A673 (cell line): Measurements from ENCODE around the gene HECW1. TPM values are rescaled to one million over a fixed set of nuclear protein-coding genes. Genes with fewer than 3 reads are reported as not detected.

Source experiments
- BruUV-seq: library from RNA; stranded (reverse); fragments of 400-500 nt; replicated peaks from 2 replicates; lab custom pipeline; 2021; lab: Mats Ljungman, UMichigan
- CTCF ChIA-PET: fragments of 300-600 bp; sonication (Branson Sonifier 250); formaldehyde crosslinking; loops from one replicate; lab custom pipeline; 2022; ENCODE audit warnings: antibody characterized with exemption; lab: Charles Lee
- POLR2A ChIA-PET: fragments of 300-600 bp; sonication (Branson Sonifier 250); formaldehyde crosslinking; loops from one replicate; lab custom pipeline; 2022; ENCODE audit warnings: antibody characterized with exemption; ENCODE audit not compliant: low non-redundant PET; lab: Charles Lee
- DNase-seq: peaks from one replicate; pipeline ENCODE4 v3.0.0-alpha.2; 2015; ENCODE audit warnings: low spot score
- H3K27ac ChIP-seq: fragments of 200-600 bp; sonication (generic); 2 replicates; pipeline ENCODE4 v1.5.1; 2016; ENCODE audit warnings: mixed run types, low read depth, mild to moderate bottlenecking, mixed read lengths, antibody characterized with exemption, low read length; ENCODE audit not compliant: poor library complexity, severe bottlenecking
- H3K27me3 ChIP-seq: fragments of 200-600 bp; sonication (generic); replicated peaks from 2 replicates; pipeline ENCODE4 v1.6.1; 2017; ENCODE audit warnings: mixed run types, low read depth, mild to moderate bottlenecking, mixed read lengths, antibody characterized with exemption, low read length; ENCODE audit not compliant: insufficient read depth, poor library complexity
- H3K36me3 ChIP-seq: fragments of 200-600 bp; sonication (generic); 2 replicates; pipeline ENCODE4 v1.6.1; 2016; ENCODE audit warnings: mixed run types, mild to moderate bottlenecking, mixed read lengths, antibody characterized with exemption, low read length; ENCODE audit not compliant: insufficient read depth, poor library complexity, severe bottlenecking
- H3K4me1 ChIP-seq: fragments of 200-600 bp; sonication (generic); 2 replicates; pipeline ENCODE4 v1.6.1; 2017; ENCODE audit warnings: mixed run types, mild to moderate bottlenecking, mixed read lengths, antibody characterized with exemption, low read length; ENCODE audit not compliant: insufficient read depth, poor library complexity, severe bottlenecking
- H3K4me3 ChIP-seq: fragments of 200-600 bp; sonication (generic); 2 replicates; pipeline ENCODE4 v1.5.1; 2016; ENCODE audit warnings: low read depth, mixed run types, mild to moderate bottlenecking, mixed read lengths, low read length; ENCODE audit not compliant: poor library complexity, severe bottlenecking
- H3K9me3 ChIP-seq: fragments of 200-600 bp; sonication (generic); 2 replicates; pipeline ENCODE4 v1.6.1; 2016; ENCODE audit warnings: mixed run types, low read depth, mild to moderate bottlenecking, mixed read lengths, antibody characterized with exemption, low read length; ENCODE audit not compliant: poor library complexity, severe bottlenecking
- CTCF ChIP-seq: fragments of 300-800, 200-600 bp; sonication (generic); conservative IDR thresholded peaks from 2 replicates; pipeline ENCODE4 v1.5.1; 2017; ENCODE audit warnings: low read depth, mild to moderate bottlenecking, antibody characterized with exemption, low read length, moderate library complexity, mixed read lengths
- EZH2 ChIP-seq: fragments of 200-600 bp; sonication (generic); IDR thresholded peaks from 2 replicates; pipeline ENCODE4 v1.6.1; 2017; ENCODE audit warnings: borderline replicate concordance, low read depth, mild to moderate bottlenecking, mixed read lengths, antibody characterized with exemption, low read length; ENCODE audit not compliant: poor library complexity, severe bottlenecking
- intact Hi-C: fragments of 100-400 bp; cut with micrococcal nuclease; formaldehyde crosslinking; loops from one replicate; pipeline ENCODE4 v1.10.0; 2022; ENCODE audit not compliant: unreplicated experiment
- total RNA-seq: library from RNA; stranded (reverse); gene quantifications from 2 replicates; pipeline ENCODE4 v1.2.3, GENCODE V29; 2021

Gene HECW1
- total RNA-seq, 1 experiment from 2014 or later, result 0.39 TPM

- Histone ChIP-seq H3K27ac (no peak overlapping the region), H3K9me3 (no peaks in the 10 kb centered on the region), H3K36me3 (no peaks in the 10 kb centered on the region), H3K27me3 (no peaks in the 10 kb centered on the region), H3K4me1 (peaks cover 9% of the 10 kb centered on the region), H3K4me3 (no peak overlapping the region)
- ChIA-PET POLR2A (no interaction called here), CTCF (no interaction called here)
- intact Hi-C loops, result no loop called here
- BruUV-seq, result no TSS peak
- TF ChIP-seq EZH2 (no peak), CTCF (no peak)
- no peak for DNase-seq
Observed at GRCh38 chr7:43516581-43517342, 404.3 kb downstream of the HECW1 start.

DNA sequence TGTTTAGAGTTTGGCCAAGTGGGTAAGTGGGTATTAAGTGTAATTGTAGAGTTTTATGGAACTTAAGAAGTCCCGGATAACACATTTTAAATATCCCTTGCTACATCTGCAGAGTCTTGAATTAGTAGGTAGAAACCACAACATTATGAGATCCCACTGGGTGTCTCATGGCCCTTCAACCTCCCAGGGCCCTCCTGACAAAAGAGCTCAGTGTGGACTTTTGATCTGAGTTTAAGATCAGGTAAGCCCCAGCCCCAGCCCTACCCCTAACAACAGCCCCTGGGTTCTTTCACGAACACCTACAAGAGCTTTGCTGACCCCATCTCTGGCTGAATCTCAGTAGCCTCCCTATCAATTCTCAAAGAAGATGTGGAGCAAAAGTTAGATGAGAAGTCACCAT is 405.0 kb downstream of the HECW1 start:
- intact Hi-C loops, result no loop called here
- Histone ChIP-seq H3K36me3 (no peaks in the 10 kb centered on the region), H3K4me1 (peaks cover 9% of the 10 kb centered on the region), H3K27ac (no peak overlapping the region), H3K4me3 (no peak overlapping the region), H3K9me3 (no peaks in the 10 kb centered on the region), H3K27me3 (no peaks in the 10 kb centered on the region)
- CTCF ChIA-PET, result no interaction called here
- BruUV-seq, result no TSS peak
- POLR2A ChIA-PET, result no interaction called here
- TF ChIP-seq EZH2 (no peak), CTCF (no peak)
- no peak for DNase-seq

- ChIA-PET POLR2A (no interaction called here), CTCF (no interaction called here)
- no peak overlapping the region for H3K27ac ChIP-seq
- H3K27me3 ChIP-seq, result no peaks in the 10 kb centered on the region
- DNase-seq, result no peak
- H3K4me3 ChIP-seq, result no peak overlapping the region
- BruUV-seq, result no TSS peak
- TF ChIP-seq EZH2, result no peak
- no peak for TF ChIP-seq CTCF
- no peaks in the 10 kb centered on the region for H3K36me3 ChIP-seq
- intact Hi-C loops, result no loop called here
- no peaks in the 10 kb centered on the region for H3K9me3 ChIP-seq
- H3K4me1 ChIP-seq, result peaks cover 4% of the 10 kb centered on the region
Observed at GRCh38 chr7:43520201-43520600, 407.8 kb downstream of the HECW1 start.
